Endothelial cell (in vitro differentiated cells): ENCODE measurements around the gene CIAO3. TPM values are rescaled to one million over a fixed set of nuclear protein-coding genes. Genes with fewer than 3 reads are reported as not detected.

ENCODE experiments used
- DNase-seq: peaks from one replicate; pipeline ENCODE4 v3.0.0; 2021; ENCODE audit warnings: low spot score
- H3K27ac Mint-ChIP-seq: one replicate; pipeline ENCODE4 v1.8.0; 2021; ENCODE audit warnings: mixed read lengths, inconsistent platforms; ENCODE audit not compliant: unreplicated experiment
- H3K27me3 Mint-ChIP-seq: one replicate; pipeline ENCODE4 v1.8.0; 2021; ENCODE audit warnings: mild to moderate bottlenecking, moderate library complexity, mixed read lengths, inconsistent platforms; ENCODE audit not compliant: unreplicated experiment
- H3K36me3 Mint-ChIP-seq: one replicate; pipeline ENCODE4 v1.8.0; 2021; ENCODE audit warnings: mild to moderate bottlenecking, low read depth, mixed read lengths, inconsistent platforms; ENCODE audit not compliant: unreplicated experiment
- H3K4me1 Mint-ChIP-seq: one replicate; pipeline ENCODE4 v1.8.0; 2021; ENCODE audit warnings: mild to moderate bottlenecking, mixed read lengths, inconsistent platforms; ENCODE audit not compliant: unreplicated experiment
- H3K4me3 Mint-ChIP-seq: one replicate; pipeline ENCODE4 v1.8.0; 2021; ENCODE audit warnings: mild to moderate bottlenecking, mixed read lengths, inconsistent platforms; ENCODE audit not compliant: unreplicated experiment
- H3K9me3 Mint-ChIP-seq: one replicate; pipeline ENCODE4 v1.8.0; 2021; ENCODE audit warnings: mixed read lengths, inconsistent platforms; ENCODE audit not compliant: unreplicated experiment
- CTCF ChIP-seq: fragments of 200-600 bp; sonication (generic); IDR thresholded peaks from one replicate; pipeline ENCODE4 v1.5.0; 2021; ENCODE audit warnings: antibody characterized with exemption; ENCODE audit not compliant: unreplicated experiment
- total RNA-seq: library from RNA; stranded (reverse); fragmentation: NEBNext Ultra II Directional; extraction: Animal tissue kit (Norgen Biotek cat#: 25700); gene quantifications from one replicate; pipeline ENCODE4 v1.2.1, GENCODE V29; 2021; ENCODE audit not compliant: unreplicated experiment

Gene CIAO3
- total RNA-seq, 1 donor from 2014 or later, result 51.0 TPM

- Mint-ChIP-seq H3K36me3 (no peaks in the 10 kb centered on the region), H3K27ac (no peak overlapping the region), H3K27me3 (peaks cover 28% of the 10 kb centered on the region), H3K9me3 (no peaks in the 10 kb centered on the region), H3K4me1 (no peaks in the 10 kb centered on the region), H3K4me3 (no peak overlapping the region)
- TF ChIP-seq CTCF, result no peak
- no peak for DNase-seq
Measured at GRCh38 chr16:706189-707061, 34.4 kb downstream of the CIAO3 start.

GRCh38 chr16:705431-706188 lies 35.2 kb downstream of the CIAO3 start, which contains the start of gene FBXL16:
FBXL16 (minus strand) TSS chr16:705801; CDS start chr16:697405, 8,396 bp downstream.
- Mint-ChIP-seq H3K4me1 (no peaks in the 10 kb centered on the region), H3K27me3 (peaks cover 30% of the 10 kb centered on the region), H3K4me3 (no peak within 1 kb of the TSS), H3K27ac (no peak within 1 kb of the TSS), H3K36me3 (no peaks in the 10 kb centered on the region), H3K9me3 (no peaks in the 10 kb centered on the region)
- no peak for DNase-seq
- no peak for TF ChIP-seq CTCF

GRCh38 chr16:704552-705380 lies 36.0 kb downstream of the CIAO3 start:
- Mint-ChIP-seq H3K27me3 (peaks cover 28% of the 10 kb centered on the region), H3K36me3 (no peaks in the 10 kb centered on the region), H3K4me3 (no peak overlapping the region), H3K4me1 (no peaks in the 10 kb centered on the region), H3K9me3 (no peaks in the 10 kb centered on the region), H3K27ac (no peak overlapping the region)
- DNase-seq, result no peak
- TF ChIP-seq CTCF, result no peak

- Mint-ChIP-seq H3K9me3 (no peaks in the 10 kb centered on the region), H3K4me3 (no peak overlapping the region), H3K36me3 (no peaks in the 10 kb centered on the region), H3K4me1 (no peaks in the 10 kb centered on the region), H3K27ac (no peak overlapping the region), H3K27me3 (peaks cover 27% of the 10 kb centered on the region)
- no peak for TF ChIP-seq CTCF
- no peak for DNase-seq
Measured at GRCh38 chr16:704047-704446, 36.8 kb downstream of the CIAO3 start.
